Esophagus squamous epithelium (tissue), 5 donors: ENCODE results near the gene RELN. TPM values are rescaled to one million over a fixed set of nuclear protein-coding genes. Genes with fewer than 3 reads are reported as not detected.

ENCODE experiments used
- DNase-seq: peaks from one replicate; lab custom pipeline; 2025; lab: John Stamatoyannopoulos, UW
- H3K27ac ChIP-seq, 4 donors: fragments of 200-600 bp; sonication (generic); one replicate each; pipeline ENCODE4 v1.5.1; 2016 to 2019; ENCODE audit warnings: mild to moderate bottlenecking in 1 of 4
- H3K27me3 ChIP-seq, 4 donors: fragments of 200-600 bp; sonication (generic); 1 replicate in 3 of 4; 2 replicates in 1 of 4; pipeline versions ENCODE4 v1.5.1 to v1.6.0; 2017 to 2021; ENCODE audit warnings: antibody characterized with exemption in 1 of 4
- H3K36me3 ChIP-seq, 3 donors: fragments of 200-600 bp; sonication (generic); one replicate each; pipeline ENCODE4 v1.5.1; 2016 to 2019
- H3K4me1 ChIP-seq, 3 donors: fragments of 200-600 bp; sonication (generic); one replicate each; pipeline ENCODE4 v1.5.1; 2017 to 2019
- H3K4me3 ChIP-seq, 4 donors: fragments of 200-600 bp; sonication (generic); 1 replicate in 3 of 4; 2 replicates in 1 of 4; pipeline ENCODE4 v1.5.1; 2016 to 2019; ENCODE audit warnings: mild to moderate bottlenecking in 2 of 4, moderate library complexity in 1 of 4
- H3K9me3 ChIP-seq, 3 donors: fragments of 200-600 bp; sonication (generic); one replicate each; pipeline ENCODE4 v1.5.1; 2016 to 2019
- CTCF ChIP-seq, 6 experiments: fragments of 450-650 bp in 4 of 6; fragments of 200-600 bp in 2 of 6; sonication (generic) in 2 of 6; IDR thresholded peaks; one replicate each; pipeline ENCODE4 v1.5.1; 2016 to 2019; ENCODE audit warnings: antibody characterized with exemption in 6 of 6, mild to moderate bottlenecking in 4 of 6, moderate library complexity in 4 of 6
- POLR2A ChIP-seq, 4 donors: fragments of 450-650 bp; IDR thresholded peaks; one replicate each; pipeline ENCODE4 v1.6.1; 2017; ENCODE audit warnings: antibody characterized with exemption in 4 of 4, mild to moderate bottlenecking in 4 of 4, moderate library complexity in 3 of 4
- WGBS, 2 donors: methylation state at CpG; one replicate each; pipeline ENCODE4 v1.1.5; 2018; 5-methylcytosine and 5-hydroxymethylcytosine counted together
- intact Hi-C: fragments of 100-400 bp; cut with DNase I; formaldehyde crosslinking; loops from one replicate; pipeline ENCODE4 v1.15.0; 2022
- total RNA-seq, 4 donors: library from RNA; depleted of rRNA; stranded (reverse); fragments of >200 nt; gene quantifications; one replicate each; pipeline ENCODE4 v1.1.0, GENCODE V29; 2016
- donor health status: DM: yes; HTN: yes; CAD: no.

The RELN gene
- total RNA-seq, 4 donors from 2014 or later = 0.68 to 6.5 (median 1.00) TPM

GRCh38 chr7:103811290-103811689, 178.2 kb downstream of the RELN start:
- no peaks in the 10 kb centered on the region for H3K9me3 ChIP-seq
- intact Hi-C loops = no loop called here
- WGBS, 2 donors = 77 to 81% methylated on average over 5 of the region's 5 CpGs
- no peaks in the 10 kb centered on the region for H3K27me3 ChIP-seq
- no peak overlapping the region for H3K27ac ChIP-seq
- no peak overlapping the region for H3K4me3 ChIP-seq
- H3K36me3 ChIP-seq = no peaks in the 10 kb centered on the region
- no peak for TF ChIP-seq CTCF (IDR thresholded peaks at IDR 0.05)
- TF ChIP-seq POLR2A (IDR thresholded peaks at IDR 0.05) = no peak
- no peak for DNase-seq
- no peaks in the 10 kb centered on the region for H3K4me1 ChIP-seq

GRCh38 chr7:103810112-103810744, 179.2 kb downstream of the RELN start:
- Histone ChIP-seq H3K4me1 (no peaks in the 10 kb centered on the region), H3K9me3 (no peaks in the 10 kb centered on the region), H3K27ac (no peak overlapping the region), H3K4me3 (no peak overlapping the region), H3K36me3 (no peaks in the 10 kb centered on the region), H3K27me3 (no peaks in the 10 kb centered on the region)
- DNase-seq = no peak
- 55 to 61% methylated on average over 11 of the region's 11 CpGs for WGBS, 2 donors
- intact Hi-C loops = no loop called here
- TF ChIP-seq CTCF (IDR thresholded peaks at IDR 0.05) (no peak), POLR2A (IDR thresholded peaks at IDR 0.05) (no peak)

- intact Hi-C loops = no loop called here
- Histone ChIP-seq H3K9me3 (no peaks in the 10 kb centered on the region), H3K36me3 (no peaks in the 10 kb centered on the region), H3K4me1 (no peaks in the 10 kb centered on the region), H3K27me3 (no peaks in the 10 kb centered on the region), H3K4me3 (no peak overlapping the region), H3K27ac (no peak overlapping the region)
- WGBS, 2 donors = 54 to 67% methylated on average over 6 of the region's 6 CpGs
- DNase-seq = no peak
- TF ChIP-seq POLR2A (IDR thresholded peaks at IDR 0.05) (no peak), CTCF (IDR thresholded peaks at IDR 0.05) (no peak)
Measured at GRCh38 chr7:103809229-103809994, 180.0 kb downstream of the RELN start.

GRCh38 chr7:103805346-103805745, 184.1 kb downstream of the RELN start:
- no peak for DNase-seq
- Histone ChIP-seq H3K4me1 (no peaks in the 10 kb centered on the region), H3K4me3 (no peak overlapping the region), H3K27me3 (no peaks in the 10 kb centered on the region), H3K9me3 (no peaks in the 10 kb centered on the region), H3K36me3 (no peaks in the 10 kb centered on the region), H3K27ac (no peak overlapping the region)
- 77 to 84% methylated on average over 2 of the region's 2 CpGs for WGBS, 2 donors
- intact Hi-C loops = no loop called here
- TF ChIP-seq POLR2A (IDR thresholded peaks at IDR 0.05) (no peak), CTCF (IDR thresholded peaks at IDR 0.05) (no peak)

GRCh38 chr7:103803631-103804030, 185.8 kb downstream of the RELN start:
- no peaks in the 10 kb centered on the region for H3K4me1 ChIP-seq
- H3K27me3 ChIP-seq = no peaks in the 10 kb centered on the region
- no peaks in the 10 kb centered on the region for H3K36me3 ChIP-seq
- intact Hi-C loops = no loop called here
- H3K9me3 ChIP-seq = no peaks in the 10 kb centered on the region
- WGBS, 2 donors = 45 to 57% methylated on average over 1 of the region's 1 CpG
- TF ChIP-seq CTCF (IDR thresholded peaks at IDR 0.05) (no peak), POLR2A (IDR thresholded peaks at IDR 0.05) (no peak)
- no peak for DNase-seq
- no peak overlapping the region for H3K4me3 ChIP-seq
- no peak overlapping the region for H3K27ac ChIP-seq
